T-helper 9 cell (primary cell): Measurements from ENCODE around the gene SUZ12.
"Not testable (repeated sequence)": the region's sequence is repeated elsewhere in the genome, so short reads cannot be mapped to it uniquely, and the experiment has no call there.

Source experiments
- DNase-seq: peaks from one replicate; pipeline ENCODE4 v3.0.0-alpha.2; 2020
- total RNA-seq, 2 donors: gene quantifications; one replicate each; lab custom pipeline; 2026; lab: John Stamatoyannopoulos, UW

Gene SUZ12
- 67.8 to 73.9 reads per million in 2 donors for total RNA-seq

DNA sequence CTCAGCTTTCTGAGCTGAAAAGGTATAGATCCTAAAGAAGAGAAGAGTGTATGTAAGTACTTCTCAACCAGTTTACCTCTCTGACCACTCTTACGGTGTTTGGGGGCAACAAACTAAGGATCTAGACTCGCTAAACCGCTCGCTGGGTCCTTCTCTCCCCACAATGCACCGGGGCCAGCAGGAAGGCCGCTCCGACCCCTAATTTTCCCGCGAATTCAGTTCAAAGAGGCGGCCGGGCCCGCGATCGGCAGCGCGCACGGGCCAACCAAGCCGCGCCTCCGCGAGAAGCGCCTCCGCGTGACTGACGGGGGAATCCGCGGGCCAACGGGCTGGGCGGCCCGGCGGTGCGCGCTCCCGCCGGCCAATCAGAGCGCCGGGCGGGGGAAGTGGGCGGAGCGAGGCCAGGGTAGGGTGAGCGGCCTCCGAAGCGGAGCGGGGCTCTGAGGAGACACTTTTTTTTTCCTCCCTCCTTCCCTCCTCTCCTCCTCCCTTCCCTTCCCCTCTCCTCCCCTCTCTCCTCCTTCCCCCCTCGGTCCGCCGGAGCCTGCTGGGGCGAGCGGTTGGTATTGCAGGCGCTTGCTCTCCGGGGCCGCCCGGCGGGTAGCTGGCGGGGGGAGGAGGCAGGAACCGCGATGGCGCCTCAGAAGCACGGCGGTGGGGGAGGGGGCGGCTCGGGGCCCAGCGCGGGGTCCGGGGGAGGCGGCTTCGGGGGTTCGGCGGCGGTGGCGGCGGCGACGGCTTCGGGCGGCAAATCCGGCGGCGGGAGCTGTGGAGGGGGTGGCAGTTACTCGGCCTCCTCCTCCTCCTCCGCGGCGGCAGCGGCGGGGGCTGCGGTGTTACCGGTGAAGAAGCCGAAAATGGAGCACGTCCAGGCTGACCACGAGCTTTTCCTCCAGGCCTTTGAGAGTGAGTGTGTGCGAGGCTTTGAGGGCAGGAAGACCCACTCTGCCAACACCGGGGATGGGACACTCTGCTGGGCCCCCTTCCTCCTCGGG, at the start of gene SUZ12:
SUZ12 (plus strand) TSS at position 393 of the 995 bp plus-strand sequence; CDS start at position 633, 240 bp downstream.
- peak; percentile 75 for DNase-seq

DNA sequence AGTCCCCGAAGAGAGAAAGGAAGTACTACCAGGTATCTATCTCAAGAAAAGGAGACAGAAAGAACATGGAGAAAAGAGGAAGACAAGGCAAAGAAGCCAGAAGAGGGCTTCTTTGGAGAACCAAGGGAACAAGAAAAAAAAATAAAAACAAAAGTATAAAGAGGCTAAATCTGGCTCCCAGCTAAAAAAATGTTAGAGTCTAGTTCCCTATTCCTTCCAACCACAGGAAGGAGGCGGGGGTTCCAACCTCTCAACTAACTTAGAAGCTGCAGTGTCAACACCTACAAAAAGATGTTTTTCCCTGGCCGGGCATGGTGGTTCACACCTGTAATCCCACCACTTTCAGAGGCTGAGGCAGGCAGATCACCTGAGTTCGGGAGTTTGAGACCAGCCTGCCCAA, 48.7 kb upstream of the SUZ12 start:
- no peak for DNase-seq

DNA sequence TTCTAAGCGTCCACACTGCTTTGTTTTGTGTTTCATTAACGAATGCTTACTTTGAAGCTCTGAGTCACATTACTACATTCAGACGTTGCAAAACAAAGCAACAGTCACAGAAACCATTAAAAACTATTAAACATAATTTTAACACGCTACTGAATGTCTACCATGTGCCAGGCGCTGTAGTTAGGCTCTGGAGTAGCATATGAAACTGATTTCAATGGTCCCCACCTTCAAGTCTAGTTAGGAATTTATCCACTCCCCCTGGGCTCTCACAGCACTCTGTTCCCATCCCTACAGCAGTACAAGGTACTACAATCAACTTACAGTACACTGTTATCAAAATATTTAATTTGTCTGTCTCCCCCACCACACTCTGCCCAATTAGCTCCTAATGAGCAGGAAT, 35.9 kb upstream of the SUZ12 start:
- no peak for DNase-seq

DNA sequence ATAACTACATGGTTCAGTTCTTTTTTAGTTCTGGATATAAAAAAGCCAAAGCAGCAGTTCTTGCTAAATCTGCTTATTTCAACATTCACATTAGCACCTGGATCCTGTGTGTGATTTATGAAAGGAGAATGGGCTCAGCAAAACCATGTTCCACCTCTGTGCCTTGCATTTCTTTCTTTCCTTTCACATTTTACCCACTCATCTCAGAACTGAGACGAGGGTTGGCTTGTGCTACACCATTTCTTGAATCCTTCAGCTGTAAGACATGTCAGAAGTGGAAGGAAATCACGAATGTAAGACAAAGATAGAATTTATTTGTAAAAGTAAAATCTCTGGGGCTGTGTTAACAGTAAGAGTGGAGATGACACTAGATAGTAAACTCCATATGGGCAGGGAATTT, 34.1 kb upstream of the SUZ12 start:
- no peak for DNase-seq

DNA sequence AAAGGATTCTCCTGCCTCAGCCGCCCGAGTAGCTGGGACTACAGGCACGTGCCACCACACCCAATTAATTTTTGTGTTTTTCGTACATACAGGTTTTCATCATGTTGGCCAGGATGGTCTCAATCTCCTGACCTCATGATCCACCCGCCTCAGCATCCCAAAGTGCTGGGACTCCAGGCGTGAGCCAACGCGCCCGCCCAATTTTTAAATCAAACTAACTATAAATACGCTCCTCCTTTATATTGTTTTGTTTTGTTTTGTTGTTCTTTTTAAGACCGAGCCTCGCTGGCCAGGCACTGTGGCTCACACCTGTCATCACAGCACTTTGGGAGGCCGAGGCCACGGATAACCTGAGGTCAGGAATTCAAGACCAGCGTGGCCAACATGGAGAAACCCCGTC, 33.4 kb upstream of the SUZ12 start:
- DNase-seq = no peak

DNA sequence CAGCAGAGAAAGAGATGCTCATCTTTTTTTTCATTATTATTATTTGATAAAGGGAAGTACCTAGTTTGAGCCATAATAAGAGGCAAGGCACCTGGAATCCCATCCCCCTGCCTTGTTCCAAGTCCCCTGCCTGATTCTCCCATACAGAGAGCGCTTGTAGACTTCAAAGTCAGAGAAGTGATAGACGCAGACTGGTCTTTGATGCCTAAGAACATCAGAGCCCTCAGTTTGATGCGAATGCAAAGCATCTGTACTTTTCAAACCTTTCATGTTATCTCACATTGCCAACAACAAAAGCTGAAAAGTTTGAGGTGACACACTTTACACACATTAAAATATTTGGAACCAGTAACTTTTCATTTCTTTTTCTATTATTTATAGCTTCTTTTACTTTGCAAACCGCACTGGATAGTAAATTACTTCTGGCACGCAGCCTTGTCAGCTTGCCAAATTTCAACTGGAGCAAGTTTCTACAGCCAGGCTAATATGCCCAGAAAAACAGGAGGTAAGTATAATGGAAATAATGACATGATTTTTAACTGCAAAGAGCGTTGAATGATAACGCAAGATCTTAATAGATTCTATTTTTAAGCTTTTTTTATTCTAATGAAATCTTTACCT, 29.4 kb upstream of the SUZ12 start:
- no peak for DNase-seq

DNA sequence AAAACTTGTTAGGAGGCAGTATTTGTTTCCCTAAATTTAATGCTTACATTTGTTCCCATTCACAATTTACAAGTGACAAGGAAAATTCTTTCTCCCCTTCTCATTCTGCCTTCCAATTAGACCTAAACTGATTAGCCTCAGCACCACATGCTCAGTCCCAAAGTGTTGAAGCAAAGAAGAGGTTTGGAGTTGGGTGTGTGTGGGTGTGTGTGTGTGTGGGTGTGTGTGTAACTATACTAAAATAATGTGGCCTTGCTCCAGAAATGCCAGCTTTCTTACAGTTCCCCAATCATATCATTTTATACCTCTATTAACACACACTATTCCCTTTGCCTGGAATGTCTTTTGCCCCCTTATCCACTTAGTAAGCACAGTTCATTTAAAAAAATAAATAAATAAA, 28.4 kb upstream of the SUZ12 start:
- DNase-seq = no peak

DNA sequence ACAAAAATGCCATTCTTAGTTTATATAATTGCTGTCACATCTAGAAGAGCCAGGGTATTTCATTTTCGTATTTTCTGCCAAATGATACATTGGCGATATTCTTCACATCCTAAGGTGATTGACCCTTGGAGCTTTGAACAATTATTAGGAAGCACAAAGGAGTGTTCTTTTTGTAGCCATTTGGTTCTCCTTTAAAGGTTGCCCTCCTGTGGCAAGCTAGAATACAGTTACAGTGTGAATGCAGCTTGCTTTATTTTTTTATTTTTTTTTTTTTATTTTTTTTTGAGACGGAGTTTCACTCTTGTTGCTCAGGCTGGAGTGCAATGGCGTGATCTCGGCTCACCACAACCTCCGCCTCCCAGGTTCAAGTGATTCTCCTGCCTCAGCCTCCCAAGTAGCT, 24.1 kb upstream of the SUZ12 start:
- DNase-seq = not testable (repeated sequence)

DNA sequence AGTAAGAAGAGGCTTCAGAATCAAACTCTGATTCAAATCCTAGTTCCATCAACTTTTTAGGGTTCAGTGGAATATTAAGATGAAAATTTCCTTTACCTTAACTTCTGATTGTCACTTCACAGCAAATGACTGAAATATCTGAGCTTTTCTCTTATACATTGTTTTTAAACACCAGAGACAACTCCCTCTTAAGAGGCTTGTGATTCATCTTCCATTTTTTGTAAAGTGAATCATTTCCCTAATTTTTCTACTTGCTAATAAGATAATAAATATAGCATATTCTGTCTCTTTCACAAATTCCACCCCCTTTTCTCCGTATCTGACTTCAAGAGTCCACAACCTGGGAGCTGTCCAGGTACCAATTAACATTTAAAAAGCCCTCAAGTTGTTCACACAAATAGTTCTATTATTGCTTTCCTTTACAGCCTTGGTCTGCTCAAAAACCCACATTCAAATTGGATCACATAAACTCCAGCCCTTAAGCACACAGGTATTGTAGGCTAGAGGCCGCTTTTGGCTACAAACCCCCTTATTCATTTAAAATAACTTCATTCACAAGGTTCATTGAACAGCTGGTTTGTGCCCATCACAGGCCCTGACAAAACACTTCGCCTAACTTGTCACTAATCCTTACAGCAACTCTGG, 21.2 kb upstream of the SUZ12 start:
- DNase-seq = no peak

DNA sequence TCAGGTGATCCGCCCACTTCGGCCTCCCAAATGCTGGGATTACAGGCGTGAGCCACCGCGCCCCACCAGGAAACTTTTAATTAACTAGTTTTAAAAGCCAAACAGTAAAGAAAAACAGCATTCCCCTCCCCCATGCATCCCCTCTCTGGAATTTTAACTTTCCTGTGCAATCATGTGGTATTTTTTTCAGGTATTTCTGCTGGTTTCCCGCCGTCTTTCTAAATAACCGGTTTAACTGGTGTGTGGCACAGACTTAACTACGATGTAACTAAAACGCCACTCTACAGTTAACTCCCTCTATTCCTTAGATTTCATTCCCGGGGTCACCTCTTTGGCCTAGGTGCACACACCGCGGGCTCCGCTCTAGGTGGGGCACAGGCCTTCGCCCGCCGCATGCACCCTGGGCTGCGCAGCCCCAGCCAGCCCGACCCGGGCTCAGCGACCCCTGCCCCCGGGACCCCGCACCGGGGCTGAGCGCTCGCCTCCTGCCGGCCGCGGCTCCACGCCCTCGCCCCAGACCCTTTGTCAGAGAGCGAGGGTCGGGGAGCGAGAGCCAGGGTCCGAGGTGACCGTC, 20.2 kb upstream of the SUZ12 start:
- no peak for DNase-seq

DNA sequence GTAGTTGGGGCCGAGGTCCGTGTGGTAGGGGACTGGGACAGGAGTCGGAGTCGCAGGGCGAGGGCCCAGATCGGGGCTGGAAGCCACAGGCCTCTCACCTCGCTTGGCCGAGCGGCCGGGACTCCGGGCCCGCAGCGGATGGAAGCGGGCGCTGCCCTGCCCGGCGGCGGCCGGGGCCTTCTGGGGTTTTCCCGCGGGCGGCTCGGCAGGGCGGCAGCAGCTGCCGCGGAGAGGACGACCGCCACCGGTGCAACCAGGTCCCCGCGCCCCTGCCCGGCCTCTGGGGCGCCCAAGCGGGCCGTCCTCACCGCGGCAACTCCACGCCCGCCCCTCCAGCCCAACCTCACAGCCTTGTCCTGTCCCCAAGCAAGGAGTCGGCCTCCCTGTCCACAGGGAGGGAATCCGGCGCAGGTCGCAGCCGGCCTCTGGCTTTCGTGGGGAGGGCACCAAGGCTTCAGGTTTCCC, 19.7 kb upstream of the SUZ12 start:
- no peak for DNase-seq

DNA sequence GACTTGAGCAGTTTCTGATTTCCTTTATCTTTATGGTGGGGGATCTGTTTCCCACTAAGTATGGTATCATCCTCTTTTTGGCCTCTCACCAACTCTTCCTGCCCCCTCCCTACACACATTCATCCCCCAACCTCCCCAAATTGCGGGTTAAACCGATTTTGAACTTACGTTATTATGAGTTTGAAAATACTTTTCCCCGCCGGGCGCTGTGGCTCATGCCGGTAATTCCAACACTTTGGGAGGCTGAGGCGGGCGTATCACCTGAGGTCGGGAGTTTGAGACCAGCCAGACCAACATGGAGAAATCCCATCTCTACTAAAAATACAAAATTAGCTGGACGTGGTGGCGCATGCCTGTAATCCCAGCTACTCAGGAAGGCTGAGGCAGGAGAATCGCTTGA, 19.1 kb upstream of the SUZ12 start:
- not testable (repeated sequence) for DNase-seq

DNA sequence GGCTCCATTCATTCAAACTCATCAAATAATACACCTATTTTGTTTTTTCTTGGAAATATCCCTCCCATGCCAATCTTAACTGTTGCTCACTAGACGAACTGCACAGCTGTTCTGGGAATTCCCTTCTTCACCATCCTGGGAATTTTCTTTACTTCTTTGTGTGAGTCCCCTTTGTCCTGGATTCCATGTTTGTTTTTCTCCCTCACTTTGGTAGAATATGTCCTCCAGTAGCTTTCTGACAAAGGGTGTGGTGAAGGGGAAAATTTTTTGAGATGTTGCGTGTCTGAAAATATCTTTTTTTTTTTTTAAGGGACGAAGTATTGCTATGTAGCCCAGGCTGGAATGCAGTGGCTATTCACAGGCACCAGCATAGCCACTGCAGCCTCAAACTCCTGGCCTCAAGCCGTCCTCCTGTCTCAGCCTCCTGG, 18.1 kb upstream of the SUZ12 start:
- DNase-seq = no peak

DNA sequence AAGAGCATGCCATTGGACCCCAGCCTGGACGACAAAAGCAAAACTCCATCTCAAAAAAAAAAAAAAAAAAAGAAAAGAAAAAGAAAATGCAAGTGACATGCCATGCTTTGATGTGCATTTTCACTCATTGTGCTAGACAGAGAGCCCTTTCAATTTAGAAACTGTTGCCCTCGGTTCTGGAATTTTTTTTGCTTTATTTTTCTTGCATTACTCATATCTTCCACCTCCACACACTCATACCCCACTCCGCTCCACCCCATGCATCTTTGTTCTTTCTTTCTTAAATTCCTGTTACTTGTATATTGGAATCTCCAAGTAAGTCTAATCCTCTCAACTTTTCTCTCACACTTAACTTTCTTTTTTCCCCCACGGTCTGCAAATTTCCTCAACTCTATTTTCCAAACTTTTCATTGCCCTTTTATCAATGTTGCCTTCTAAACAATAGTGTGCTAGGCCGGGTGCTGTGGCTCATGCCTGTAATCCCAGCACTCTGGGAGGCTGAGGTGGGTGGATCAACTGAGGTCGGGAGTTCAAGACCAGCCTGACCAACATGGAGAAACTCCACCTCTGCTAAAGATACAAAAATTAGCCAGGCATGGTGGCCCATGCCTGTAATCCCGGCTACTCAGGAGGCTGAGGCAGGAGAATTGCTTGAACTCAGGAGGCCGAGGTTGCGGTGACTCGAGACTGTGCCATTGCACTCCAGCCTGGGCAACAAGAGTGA, 16.8 kb upstream of the SUZ12 start:
- DNase-seq = no peak

DNA sequence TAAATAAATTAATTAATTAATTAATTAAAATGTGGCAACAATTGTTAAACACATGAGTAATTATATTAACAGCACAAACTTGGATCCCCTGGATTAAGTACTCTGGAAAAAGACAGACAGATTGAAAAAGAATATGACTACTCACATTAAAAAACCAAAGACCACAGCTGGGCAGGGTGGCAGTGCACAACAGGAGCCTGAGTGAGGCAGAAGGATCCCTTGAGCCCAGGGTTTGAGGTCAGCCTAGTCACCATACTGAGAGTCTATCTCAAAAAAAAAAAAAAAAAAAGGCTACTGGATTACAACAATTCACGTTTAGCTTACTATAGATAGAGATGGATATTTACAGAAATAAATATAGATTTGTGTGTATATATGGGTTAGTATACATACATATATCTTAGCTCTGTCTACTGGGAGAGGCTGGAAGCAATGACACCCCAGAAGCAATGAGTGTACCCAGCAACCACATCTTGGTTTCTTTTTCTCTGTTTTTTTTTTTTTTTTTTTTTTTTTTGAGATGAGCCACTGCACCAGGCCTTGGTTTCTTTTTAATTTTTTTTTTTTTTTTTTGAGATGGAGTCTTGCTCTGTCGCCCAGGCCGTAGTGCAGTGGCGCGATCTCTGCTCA, 10.6 kb upstream of the SUZ12 start:
- no peak for DNase-seq

DNA sequence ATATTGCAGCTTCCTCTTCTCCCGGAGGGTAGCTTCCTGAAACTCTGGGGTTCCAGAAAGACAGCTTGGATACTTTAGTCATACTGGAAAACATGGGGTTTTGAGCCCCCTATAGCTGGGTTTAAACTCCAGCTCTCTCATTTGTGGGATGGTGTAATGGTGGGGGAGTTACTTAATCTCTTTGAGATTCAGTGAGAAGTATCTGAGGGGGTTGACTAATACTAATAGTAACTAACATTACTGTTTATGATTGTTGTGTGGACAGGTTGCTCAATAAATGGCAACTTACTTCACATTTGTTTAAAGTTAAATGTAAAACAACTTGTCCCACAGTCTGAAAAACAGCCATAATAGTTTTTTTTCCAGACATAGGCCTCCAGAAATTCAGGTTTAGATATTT, 5.1 kb upstream of the SUZ12 start:
- no peak for DNase-seq

DNA sequence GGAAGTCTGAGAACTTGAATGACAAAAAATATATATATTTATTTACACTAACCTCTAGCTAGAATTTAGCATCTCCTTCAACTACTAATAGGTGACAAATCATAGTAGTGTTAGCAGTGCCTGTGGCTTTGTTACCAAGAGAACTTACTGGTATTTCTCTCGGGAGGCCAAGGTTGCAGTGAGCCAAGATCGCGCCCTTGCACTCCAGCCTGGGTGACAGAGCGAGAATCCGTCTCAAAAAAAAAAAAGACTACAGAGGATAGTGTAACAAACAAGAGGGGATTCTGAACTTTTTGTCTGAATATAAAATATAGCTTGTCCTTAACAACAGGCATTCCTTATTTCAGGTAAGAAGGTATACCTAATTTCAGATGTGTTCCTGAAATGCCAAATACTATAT, 1.3 kb upstream of the SUZ12 start:
- DNase-seq = no peak

DNA sequence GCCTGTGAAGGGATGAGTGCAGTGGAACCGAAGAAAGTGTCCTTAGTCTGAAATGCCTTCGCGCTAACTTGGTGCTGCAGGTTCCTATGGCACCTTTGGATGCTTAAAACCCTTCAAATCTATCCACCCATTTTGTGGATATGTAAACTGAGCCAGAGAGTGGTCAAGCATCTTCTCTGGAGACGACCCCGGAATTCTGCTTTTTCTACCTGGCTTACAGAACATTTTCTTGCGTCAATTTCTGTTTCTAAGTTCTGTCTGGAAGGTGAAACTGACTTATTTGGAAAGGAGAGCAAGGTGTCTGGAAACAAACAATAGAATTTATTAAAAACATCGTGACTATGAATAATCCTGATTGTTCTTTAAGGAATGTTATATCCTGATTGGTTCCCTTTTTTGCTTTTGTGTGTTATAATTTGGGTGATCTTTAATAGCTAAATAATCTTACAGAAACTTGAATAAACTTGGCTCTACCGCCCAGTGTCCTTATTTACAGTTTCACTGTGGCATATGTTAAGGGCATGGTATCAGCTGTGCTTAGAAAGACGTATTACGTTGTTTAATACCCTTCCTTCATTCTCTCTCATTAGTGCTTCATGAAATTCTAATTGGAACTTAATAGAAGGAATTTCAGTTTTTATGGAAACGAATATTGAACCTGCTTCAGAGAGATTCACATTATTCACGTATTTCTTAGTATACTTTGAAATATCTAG, 1.3 kb downstream of the SUZ12 start:
- not testable (repeated sequence) for DNase-seq

DNA sequence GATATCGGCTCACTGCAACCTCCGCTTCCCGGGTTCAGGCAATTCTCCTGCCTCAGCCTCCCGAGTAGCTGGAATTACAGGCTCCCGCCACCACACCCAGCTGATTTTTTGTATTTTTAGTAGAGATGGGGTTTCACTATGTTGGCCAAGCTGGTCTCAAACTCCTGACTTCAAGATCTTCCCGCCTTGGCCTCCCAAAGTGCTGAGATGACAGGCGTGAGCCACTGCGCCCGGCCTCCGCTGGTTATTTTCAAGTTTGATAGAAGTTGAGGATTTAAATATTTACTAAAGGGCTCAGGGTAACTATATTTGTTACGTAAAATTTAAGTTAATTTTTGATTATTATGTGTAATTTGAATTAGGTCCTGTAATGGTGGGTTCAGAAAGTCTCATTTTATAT, 5.1 kb downstream of the SUZ12 start:
- not testable (repeated sequence) for DNase-seq

DNA sequence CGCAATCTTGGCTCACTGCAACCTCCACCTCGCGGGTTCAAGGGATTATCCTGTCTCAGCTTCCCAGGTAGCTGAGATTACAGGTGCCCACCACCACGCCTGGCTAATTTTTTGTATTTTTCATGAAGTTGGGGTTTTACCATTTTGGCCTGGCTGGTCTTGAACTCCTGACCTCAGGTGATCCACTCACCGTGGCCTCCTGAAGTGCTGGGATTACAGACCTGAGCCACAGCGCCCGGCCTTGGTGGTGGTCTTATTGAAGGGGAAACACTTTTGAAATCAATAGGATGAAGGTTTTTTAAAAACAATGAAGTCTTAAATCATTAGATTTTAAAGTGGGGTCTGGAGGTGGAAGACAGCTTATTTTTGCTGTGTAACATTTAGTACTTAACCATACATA, 5.6 kb downstream of the SUZ12 start:
- DNase-seq = not testable (repeated sequence)

DNA sequence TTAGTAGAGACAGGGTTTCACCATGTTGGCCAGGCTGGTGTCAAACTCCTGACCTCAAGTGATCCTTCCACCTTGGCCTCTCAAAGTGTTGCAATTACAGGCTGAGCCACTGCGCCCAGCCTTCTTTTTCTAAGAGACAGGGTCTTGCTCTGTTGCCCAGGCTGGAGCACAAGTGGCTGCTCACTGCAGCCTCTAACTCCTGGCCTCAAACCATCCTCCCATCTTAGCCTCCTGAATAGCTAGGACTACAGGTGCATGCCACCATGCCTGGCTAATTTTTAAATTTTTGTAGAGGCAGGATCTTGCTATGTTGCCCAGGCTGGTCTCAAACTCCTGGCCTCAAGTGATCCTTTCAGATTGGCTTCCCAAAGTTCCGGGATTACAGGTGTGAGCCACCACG, 15.1 kb downstream of the SUZ12 start:
- DNase-seq = not testable (repeated sequence)
